Right ventricle myocardium superior (tissue), 1 donor: ENCODE measurements around the gene ADCY7. TPM values are rescaled to one million over a fixed set of nuclear protein-coding genes. Genes with fewer than 3 reads are reported as not detected.
A peak's percentile ranks its signal among the peaks of the same experiment; 100 is the strongest.

Experiments
- ATAC-seq: fragments of 200-7000 bp; cut with Tn5 transposase; one replicate; pipeline ENCODE4 v1.9.1; 2020; ENCODE audit warnings: mild to moderate bottlenecking; ENCODE audit not compliant: poor library complexity
- DNase-seq: peaks from one replicate; pipeline ENCODE4 v3.0.0-alpha.2; 2020
- intact Hi-C: fragments of 100-400 bp; cut with DNase I; formaldehyde crosslinking; loops from one replicate; pipeline ENCODE4 v1.11.2; 2022
- total RNA-seq: library from RNA; stranded (reverse); fragmentation: NEBNext Ultra II Directional; extraction: Animal tissue kit (Norgen Biotek cat#: 25700); gene quantifications from one replicate; pipeline ENCODE4 v1.2.1, GENCODE V29; 2021
- donor health status: DM: no; HTN: yes; CAD: no; lungs with severe emphysema.

Gene ADCY7
- total RNA-seq, 1 donor from 2014 or later = 9.3 TPM

- ATAC-seq = no peak
- intact Hi-C loops = loop anchor here (10.0 kb wide), 1 partner anchor 107 kb away; no protein-coding TSS in a partner anchor
- DNase-seq = no peak
Observed at GRCh38 chr16:50247123-50247905, 19.0 kb upstream of the ADCY7 start.

DNA sequence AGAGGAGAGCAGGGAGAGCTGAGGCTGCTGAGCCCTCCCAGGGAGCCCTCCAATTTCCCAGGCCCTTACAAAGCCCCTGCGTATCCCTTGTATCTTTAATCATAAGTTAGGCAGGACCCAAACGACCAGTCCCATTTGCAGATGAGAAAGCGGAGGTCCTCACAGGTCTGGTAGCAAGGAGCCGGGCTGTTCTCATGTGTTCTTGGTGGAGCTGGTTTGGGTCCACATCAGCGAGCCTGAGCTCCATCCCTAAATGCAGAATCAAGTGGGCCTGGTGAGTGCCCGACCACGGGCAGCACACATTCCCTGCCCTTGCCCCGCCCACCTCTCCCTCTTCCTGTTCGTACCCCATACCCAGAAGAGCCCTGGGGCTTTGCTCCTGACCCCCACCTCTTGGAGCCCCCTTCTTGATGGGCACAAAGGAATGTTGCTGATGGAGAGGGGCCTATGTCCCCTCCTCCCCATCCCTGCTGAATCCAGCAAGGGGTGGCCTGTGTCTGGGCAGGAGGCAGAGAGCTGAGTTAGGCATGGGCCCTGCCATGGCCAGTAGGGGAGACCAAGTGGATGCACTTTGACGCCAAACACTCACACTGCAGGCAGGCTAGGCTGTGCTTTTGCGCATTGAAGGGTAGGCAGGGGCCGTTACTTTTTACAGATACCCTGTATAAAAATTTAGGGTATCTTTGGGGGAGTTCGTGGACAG lies 18.3 kb upstream of the ADCY7 start:
- DNase-seq (no peak), ATAC-seq (no peak)
- intact Hi-C loops = loop anchor here (10.0 kb wide), 1 partner anchor 107 kb away; no protein-coding TSS in a partner anchor

GRCh38 chr16:50248845-50249244 lies 17.5 kb upstream of the ADCY7 start:
- DNase-seq (no peak), ATAC-seq (no peak)
- intact Hi-C loops = loop anchor here (10.0 kb wide), 1 partner anchor 106 kb away; no protein-coding TSS in a partner anchor

DNA sequence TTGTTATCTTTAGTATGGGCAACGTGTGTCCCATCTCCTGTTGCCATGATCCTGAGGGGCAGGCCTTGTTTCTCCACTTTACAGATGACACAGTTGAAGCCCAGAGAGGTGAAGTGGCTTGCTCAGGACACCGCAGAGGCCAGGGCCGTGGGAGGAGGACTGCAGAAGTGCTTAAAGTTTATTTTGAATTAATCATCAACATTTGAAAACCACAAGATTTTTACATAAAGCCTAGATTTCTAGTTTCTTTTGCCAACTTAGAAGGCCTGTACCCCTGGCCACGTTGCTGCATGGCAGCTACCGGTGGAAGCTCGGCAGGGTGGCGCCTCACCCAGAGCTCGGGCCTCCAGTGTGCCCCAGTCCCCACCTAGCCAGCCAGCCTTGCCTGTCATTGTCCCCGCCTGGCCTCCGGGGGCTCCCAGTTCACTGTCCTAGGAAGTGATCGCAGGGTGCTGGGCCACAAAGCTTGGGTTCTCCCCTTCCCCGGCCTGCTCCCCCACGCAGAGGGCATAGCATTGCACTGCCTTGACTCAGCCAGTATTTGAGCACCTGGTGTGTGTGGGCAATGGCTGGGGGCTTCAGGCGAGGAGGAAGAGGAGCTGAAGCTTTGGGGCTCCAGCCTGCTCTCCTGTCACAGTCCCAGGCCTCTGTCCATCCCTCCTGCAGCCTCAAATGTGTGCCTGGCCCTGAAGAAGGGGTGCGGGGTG lies 14.8 kb upstream of the ADCY7 start:
- intact Hi-C loops = no loop called here
- DNase-seq (no peak), ATAC-seq (no peak)

DNA sequence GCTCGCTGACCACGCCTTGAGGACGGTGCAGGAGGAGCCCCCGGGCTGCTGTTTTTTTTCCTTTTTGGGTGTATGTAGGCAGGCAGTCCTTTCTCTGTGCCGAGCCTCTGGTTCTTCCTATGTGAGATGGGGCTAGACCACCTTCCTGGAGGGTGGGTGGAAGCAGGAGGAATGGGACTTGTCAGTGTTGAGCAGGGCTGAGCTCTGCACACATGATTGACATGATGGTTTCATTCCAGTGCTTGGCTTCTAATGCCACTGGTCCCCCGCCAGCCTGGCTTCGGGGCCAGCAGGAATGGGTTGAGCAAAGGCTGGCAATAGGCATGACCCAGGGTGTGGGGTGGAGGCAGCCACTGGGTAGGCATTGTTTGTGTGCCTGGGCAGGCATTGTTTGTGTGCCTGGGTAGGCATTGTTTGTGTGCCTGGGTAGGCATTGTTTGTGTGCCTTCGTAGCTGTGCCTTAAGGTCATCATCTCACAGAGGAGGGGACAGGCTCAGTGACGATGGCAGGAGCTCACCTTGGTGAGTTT lies 14.2 kb upstream of the ADCY7 start:
- DNase-seq (no peak), ATAC-seq (peak; percentile 24)
- intact Hi-C loops = no loop called here

DNA sequence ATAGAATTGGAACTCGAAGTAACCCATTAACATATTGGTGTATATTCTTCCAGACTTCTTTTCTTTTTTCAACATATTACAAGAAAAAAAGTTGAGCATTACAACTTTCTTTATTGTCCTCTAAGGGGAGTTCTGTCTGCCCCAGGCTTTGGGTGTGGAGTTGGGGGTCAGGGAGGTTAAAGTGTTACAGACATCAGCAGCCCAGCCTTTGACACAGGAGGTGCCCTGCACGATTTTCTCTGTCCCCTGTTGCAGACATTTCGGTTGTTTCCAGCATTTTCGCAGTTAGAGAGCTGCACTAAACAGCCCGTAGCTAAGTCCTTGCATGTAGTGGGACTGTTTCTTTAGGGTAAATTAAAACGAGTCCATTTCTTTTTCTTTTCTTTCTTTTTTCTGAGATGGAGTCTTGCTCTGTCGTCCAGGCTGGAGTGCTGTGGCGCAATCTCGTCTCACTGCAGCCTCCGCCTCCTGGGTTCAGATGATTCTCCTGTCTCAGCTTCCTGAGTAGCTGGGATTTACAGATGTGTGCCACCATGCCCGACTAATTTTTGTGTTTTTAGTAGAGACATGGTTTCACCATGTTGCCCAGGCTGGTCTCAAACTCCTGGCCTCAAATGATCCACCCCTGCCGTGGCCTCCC lies 13.4 kb upstream of the ADCY7 start:
- DNase-seq = no peak
- ATAC-seq = peak; percentile 36
- intact Hi-C loops = no loop called here

DNA sequence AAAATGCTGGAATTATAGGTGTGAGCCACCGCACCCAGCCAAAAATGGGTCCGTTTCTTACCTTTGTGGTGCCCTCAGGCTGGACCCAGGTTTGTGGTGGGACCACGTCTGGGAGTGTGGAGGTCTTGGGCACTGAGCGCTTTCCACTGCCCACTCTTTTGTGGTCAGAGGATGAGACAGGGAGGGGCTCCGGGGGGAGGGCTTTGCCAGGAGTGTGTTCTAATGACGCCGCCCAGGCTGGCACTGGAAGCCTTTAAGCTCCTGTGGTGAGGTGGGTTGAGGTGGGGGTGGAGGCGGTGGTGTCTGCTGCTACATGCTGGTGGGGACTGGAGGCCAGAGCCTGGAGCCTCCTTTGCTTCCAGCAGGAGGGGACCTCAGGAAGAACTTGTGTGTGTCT lies 12.8 kb upstream of the ADCY7 start:
- DNase-seq (no peak), ATAC-seq (no peak)
- intact Hi-C loops = no loop called here

GRCh38 chr16:50254072-50254471 lies 12.3 kb upstream of the ADCY7 start:
- DNase-seq (no peak), ATAC-seq (no peak)
- intact Hi-C loops = no loop called here

DNA sequence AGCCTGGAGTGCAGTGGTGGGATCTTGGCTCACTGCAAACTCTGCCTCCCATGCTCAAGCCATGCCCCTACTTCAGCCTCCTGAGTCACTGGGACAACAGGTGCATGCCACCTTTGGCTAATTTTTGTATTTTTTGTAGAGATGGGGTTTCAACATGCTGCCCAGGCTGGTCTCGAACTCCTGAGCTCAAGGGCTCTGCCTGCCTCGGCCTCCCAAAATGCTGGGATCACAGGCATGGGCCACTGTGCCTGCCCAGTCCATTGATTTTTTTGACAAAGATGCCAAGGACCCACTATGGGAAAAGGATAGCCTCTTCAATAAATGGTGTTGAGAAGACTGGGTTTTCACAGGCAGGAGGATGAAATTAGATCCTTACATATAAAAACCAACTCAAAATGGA lies 10.8 kb upstream of the ADCY7 start:
- ATAC-seq (no peak), DNase-seq (no peak)
- intact Hi-C loops = no loop called here

GRCh38 chr16:50256604-50257003 lies 9.7 kb upstream of the ADCY7 start:
- intact Hi-C loops = no loop called here
- ATAC-seq (no peak), DNase-seq (no peak)

DNA sequence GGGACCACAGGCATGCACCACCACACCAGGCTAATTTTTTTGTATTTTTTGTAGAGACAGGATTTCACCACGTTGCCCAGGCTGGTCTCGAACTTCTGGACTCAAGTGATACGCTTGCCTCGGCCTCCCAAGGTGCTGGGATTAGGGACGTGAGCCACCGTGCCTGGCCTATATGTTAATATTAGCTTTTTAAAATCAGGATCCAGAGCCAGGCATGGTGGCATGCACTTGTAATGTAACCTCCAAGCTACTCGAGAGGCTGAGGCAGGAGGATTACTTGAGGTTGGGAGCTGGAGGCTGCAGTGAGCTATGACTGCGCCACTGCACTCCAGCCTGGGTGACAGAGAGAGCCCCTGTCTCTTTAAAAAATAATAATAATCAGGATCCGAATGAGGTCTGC lies 8.5 kb upstream of the ADCY7 start:
- DNase-seq = no peak
- ATAC-seq = no peak
- intact Hi-C loops = no loop called here

GRCh38 chr16:50259334-50260205 lies 6.8 kb upstream of the ADCY7 start:
- intact Hi-C loops = no loop called here
- peak; percentile 92 for ATAC-seq

DNA sequence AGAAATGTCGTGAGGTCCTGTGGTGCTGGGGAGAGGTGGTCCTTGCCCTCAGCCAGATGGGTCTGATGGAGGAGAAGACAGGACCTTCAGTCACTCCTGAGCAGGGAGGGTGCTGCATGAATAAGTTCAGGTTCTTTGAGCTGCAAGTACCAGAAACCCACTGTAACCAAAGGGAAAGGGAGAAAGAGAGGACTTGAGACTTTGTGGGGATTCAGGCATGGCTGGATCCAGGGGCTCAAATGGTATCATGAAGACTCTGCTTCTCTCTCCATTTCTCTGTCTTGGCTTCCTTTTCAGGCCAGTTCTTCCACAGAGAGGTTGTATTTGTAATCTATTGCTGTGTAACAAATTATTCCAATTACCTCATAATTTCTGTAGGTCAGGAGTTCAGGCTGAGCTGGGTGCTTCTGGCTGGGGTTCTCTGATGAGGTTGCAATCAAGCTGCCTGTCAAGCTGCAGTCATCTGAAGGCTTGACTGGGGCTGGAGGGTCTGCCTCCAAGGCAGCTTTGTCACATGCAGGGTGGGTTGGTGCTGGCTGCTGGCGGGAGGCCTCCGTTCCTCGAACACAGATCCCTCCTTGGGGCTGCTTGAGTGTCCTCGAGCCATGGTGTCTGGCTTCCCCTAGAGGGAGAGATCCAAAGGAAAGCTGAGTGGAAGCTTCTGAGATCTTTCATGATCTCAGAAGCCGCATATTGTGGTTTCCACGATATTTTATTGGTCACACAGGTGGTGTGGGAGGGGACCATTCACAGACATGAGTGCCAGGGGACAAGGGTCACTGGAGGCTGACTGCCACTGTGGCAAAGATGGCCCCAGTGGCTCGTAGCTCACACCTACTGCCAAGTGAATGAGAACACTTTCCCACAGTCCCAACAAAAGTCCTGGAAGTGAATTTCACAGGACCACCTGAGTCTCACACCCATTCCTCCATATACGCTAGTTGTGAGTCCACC lies 5.9 kb upstream of the ADCY7 start:
- ATAC-seq (no peak), DNase-seq (no peak)
- intact Hi-C loops = no loop called here

More at GRCh38 chr16:50259334-50260205, 6.8 kb upstream of the ADCY7 start:
- peak; percentile 81 for DNase-seq

DNA sequence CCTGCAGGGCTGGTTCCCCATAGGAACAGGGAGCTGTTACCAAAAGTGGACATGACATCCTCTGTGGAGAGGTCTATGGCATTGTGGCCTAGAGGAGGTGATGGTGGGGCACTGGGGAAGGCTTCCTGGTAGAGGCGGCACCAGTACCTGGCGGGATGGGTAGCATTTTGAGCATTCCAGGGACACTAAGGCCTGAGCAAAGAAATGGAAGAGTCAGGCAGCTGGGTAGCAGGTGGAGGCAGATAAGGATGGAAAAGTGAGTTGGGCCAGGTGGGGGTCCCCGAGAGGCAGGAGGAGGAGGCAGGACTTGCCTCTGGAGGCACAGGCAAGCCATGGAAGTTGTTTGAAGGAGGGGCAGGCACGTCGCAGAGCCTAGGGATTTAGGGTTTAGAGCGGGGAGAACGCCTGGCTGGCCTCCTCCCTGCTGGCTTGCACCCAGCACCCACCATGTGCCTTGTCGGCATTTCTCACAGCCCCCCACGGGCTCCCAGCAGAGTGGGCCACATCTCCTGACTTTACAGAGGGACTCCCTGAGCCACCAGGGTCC lies 5.1 kb upstream of the ADCY7 start:
- intact Hi-C loops = no loop called here
- ATAC-seq = no peak
- DNase-seq = no peak

DNA sequence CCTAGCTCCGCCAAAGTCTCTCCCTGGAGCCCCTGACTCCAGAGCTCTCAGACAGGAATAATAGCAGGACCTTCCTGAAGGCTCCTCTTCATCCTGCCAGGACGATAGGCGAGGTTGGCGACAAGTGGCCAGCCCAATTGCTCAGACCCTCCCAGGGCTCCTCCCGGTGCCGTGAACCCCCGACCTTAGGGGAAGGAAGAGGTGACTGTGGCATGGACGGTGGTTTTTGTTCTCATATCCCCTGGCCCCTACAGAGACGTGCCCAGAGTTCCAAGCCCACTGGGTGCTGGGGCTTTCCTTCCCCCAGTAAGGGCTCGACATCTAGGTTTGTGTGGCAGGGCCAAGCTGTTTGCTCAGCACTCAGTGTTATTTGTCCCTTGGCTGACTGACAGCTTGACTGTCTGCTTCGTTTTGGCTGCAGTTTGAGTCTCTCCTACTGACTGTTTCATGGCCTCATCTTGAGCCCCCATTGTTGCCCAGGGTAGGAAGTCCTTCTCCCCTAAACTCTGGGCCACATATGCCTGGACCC lies 4.6 kb upstream of the ADCY7 start:
- ATAC-seq (no peak), DNase-seq (no peak)
- intact Hi-C loops = no loop called here
